Neuronal stem cell (in vitro differentiated cells): ENCODE data around the gene NFKB1.
"Not testable (repeated sequence)": the region's sequence is repeated elsewhere in the genome, so short reads cannot be mapped to it uniquely, and the experiment has no call there.

Experiments
- DNase-seq: peaks from one replicate; pipeline ENCODE4 v3.0.0-alpha.2; 2013; ENCODE audit warnings: low spot score
- H2AFZ ChIP-seq: one replicate; pipeline ENCODE4 v1.6.1; 2013; ENCODE audit warnings: mild to moderate bottlenecking, low read length, inconsistent platforms
- H2AK5ac ChIP-seq: 2 replicates; pipeline ENCODE4 v1.6.1; 2013; ENCODE audit warnings: low read depth, mild to moderate bottlenecking, inconsistent platforms, low read length, moderate library complexity, mixed read lengths
- H2BK120ac ChIP-seq: 2 replicates; pipeline ENCODE4 v1.6.1; 2013; ENCODE audit warnings: low read depth, mild to moderate bottlenecking, inconsistent platforms, low read length, moderate library complexity, mixed read lengths
- H2BK12ac ChIP-seq: one replicate; pipeline ENCODE4 v1.6.1; 2013; ENCODE audit warnings: low read length, inconsistent platforms
- H2BK15ac ChIP-seq: 2 replicates; pipeline ENCODE4 v1.6.1; 2013; ENCODE audit warnings: mild to moderate bottlenecking, low read length, inconsistent platforms, mixed read lengths
- H2BK5ac ChIP-seq: one replicate; pipeline ENCODE4 v1.6.1; 2013; ENCODE audit warnings: inconsistent platforms, mild to moderate bottlenecking, low read length, moderate library complexity
- H3K14ac ChIP-seq: one replicate; pipeline ENCODE4 v1.6.1; 2013; ENCODE audit warnings: low read length, inconsistent platforms
- H3K18ac ChIP-seq: 2 replicates; pipeline ENCODE4 v1.6.1; 2013; ENCODE audit warnings: low read length, inconsistent platforms
- H3K23ac ChIP-seq: 2 replicates; pipeline ENCODE4 v1.6.1; 2013; ENCODE audit warnings: low read depth, mild to moderate bottlenecking, mixed read lengths, low read length, inconsistent platforms; ENCODE audit not compliant: poor library complexity
- H3K27ac ChIP-seq: replicated peaks from 3 replicates; pipeline ENCODE4 v1.5.1; 2013; ENCODE audit warnings: low read length, inconsistent platforms
- H3K27me3 ChIP-seq, 3 experiments: 2 replicates each; pipeline ENCODE4 v1.6.1; 2013; ENCODE audit warnings: low read length in 3 of 3, mild to moderate bottlenecking in 2 of 3, inconsistent platforms in 1 of 3, low read depth in 1 of 3, mixed read lengths in 1 of 3, moderate library complexity in 1 of 3; ENCODE audit not compliant: control insufficient read depth in 3 of 3, insufficient read depth in 3 of 3
- H3K36me3 ChIP-seq, 2 donors: replicated peaks in 1 of 2; 2 replicates each; pipeline ENCODE4 v1.6.1; 2013; ENCODE audit warnings: low read length in 2 of 2; ENCODE audit not compliant: control insufficient read depth in 2 of 2, insufficient read depth in 2 of 2
- H3K4ac ChIP-seq: 2 replicates; pipeline ENCODE4 v1.6.1; 2013; ENCODE audit warnings: inconsistent platforms, mild to moderate bottlenecking, low read length, moderate library complexity
- H3K4me1 ChIP-seq, 2 donors: 1 replicate in 1 of 2; 2 replicates in 1 of 2; pipeline ENCODE4 v1.6.1; 2013; ENCODE audit warnings: low read length in 2 of 2, low read depth in 1 of 2; ENCODE audit not compliant: control insufficient read depth in 2 of 2, insufficient read depth in 1 of 2
- H3K4me2 ChIP-seq: one replicate; pipeline ENCODE4 v1.6.1; 2013; ENCODE audit warnings: mild to moderate bottlenecking, low read length, inconsistent platforms; ENCODE audit not compliant: insufficient read depth, poor library complexity, severe bottlenecking
- H3K4me3 ChIP-seq, 2 donors: 2 replicates each; pipeline ENCODE4 v1.5.1; 2013; ENCODE audit warnings: low read length in 2 of 2, mild to moderate bottlenecking in 2 of 2, inconsistent platforms in 1 of 2, moderate library complexity in 1 of 2
- H3K79me1 ChIP-seq: one replicate; pipeline ENCODE4 v1.6.1; 2013; ENCODE audit warnings: low read depth, mild to moderate bottlenecking, inconsistent platforms, low read length, moderate library complexity
- H3K9ac ChIP-seq: one replicate; pipeline ENCODE4 v1.6.1; 2013; ENCODE audit warnings: mild to moderate bottlenecking, low read depth, low read length, inconsistent platforms; ENCODE audit not compliant: poor library complexity
- H3K9me3 ChIP-seq, 2 donors: replicated peaks in 1 of 2; 2 replicates each; pipeline versions ENCODE3 to v1.6.1; 2013; ENCODE audit warnings: low read length in 2 of 2, mild to moderate bottlenecking in 2 of 2, inconsistent platforms in 1 of 2, low read depth in 1 of 2, mixed read lengths in 1 of 2, moderate library complexity in 1 of 2; ENCODE audit not compliant: control insufficient read depth in 2 of 2, insufficient read depth in 1 of 2
- H4K8ac ChIP-seq: one replicate; pipeline ENCODE4 v1.6.1; 2013; ENCODE audit warnings: low read depth, mild to moderate bottlenecking, inconsistent platforms, low read length, moderate library complexity
- H4K91ac ChIP-seq: one replicate; pipeline ENCODE4 v1.6.1; 2013; ENCODE audit warnings: low read length, low read depth, mild to moderate bottlenecking, inconsistent platforms; ENCODE audit not compliant: poor library complexity
- WGBS, 2 donors: extraction: QIAGEN DNeasy Blood & Tissue Kit; methylation state at CpG; one replicate each; pipeline ENCODE4 v1.1.7; 2013; ENCODE audit warnings: missing lambda C conversion rate in 2 of 2, mixed read lengths in 1 of 2; ENCODE audit not compliant: insufficient read length in 2 of 2, insufficient replicate concordance in 1 of 2; ENCODE audit errors: extremely low coverage in 2 of 2; 5-methylcytosine and 5-hydroxymethylcytosine counted together

NFKB1 gene

GRCh38 chr4:102569200-102569599 is 68.0 kb downstream of the NFKB1 start:
- WGBS, 2 donors = no CpG with 5 or more reads among the region's 2 CpGs
- no peak overlapping the region for H3K27ac ChIP-seq
- H2BK5ac ChIP-seq = no peak overlapping the region
- H3K23ac ChIP-seq = no peak overlapping the region
- no peaks in the 10 kb centered on the region for H3K27me3 ChIP-seq
- no peak overlapping the region for H4K8ac ChIP-seq
- no peak overlapping the region for H2BK12ac ChIP-seq
- no peak overlapping the region for H2BK120ac ChIP-seq
- no peak overlapping the region for H3K4me3 ChIP-seq
- H3K14ac ChIP-seq = no peak overlapping the region
- no peak overlapping the region for H2AK5ac ChIP-seq
- H3K4me1 ChIP-seq = no peaks in the 10 kb centered on the region
- H3K9ac ChIP-seq = no peak overlapping the region
- no peak overlapping the region for H2AFZ ChIP-seq
- H3K18ac ChIP-seq = no peak overlapping the region
- no peak for DNase-seq
- no peaks in the 10 kb centered on the region for H3K9me3 ChIP-seq
- no peak overlapping the region for H4K91ac ChIP-seq
- no peak overlapping the region for H2BK15ac ChIP-seq
- no peak overlapping the region for H3K4ac ChIP-seq
- H3K36me3 ChIP-seq = peaks cover 0 to 4% of the 10 kb centered on the region in 2 donors
- H3K4me2 ChIP-seq = no peak overlapping the region
- H3K79me1 ChIP-seq = no peaks in the 10 kb centered on the region

GRCh38 chr4:102570211-102570610 is 69.1 kb downstream of the NFKB1 start:
- not testable (repeated sequence) for DNase-seq, H3K14ac ChIP-seq, H2AK5ac ChIP-seq, H3K9me3 ChIP-seq, H2BK12ac ChIP-seq, H3K27me3 ChIP-seq, H3K36me3 ChIP-seq, H3K27ac ChIP-seq, H3K4me2 ChIP-seq, H3K23ac ChIP-seq, H4K91ac ChIP-seq, H3K18ac ChIP-seq, H2BK120ac ChIP-seq, H2BK5ac ChIP-seq, H4K8ac ChIP-seq, H3K4ac ChIP-seq, H2BK15ac ChIP-seq, H3K79me1 ChIP-seq, H3K9ac ChIP-seq, H3K4me3 ChIP-seq, H2AFZ ChIP-seq, H3K4me1 ChIP-seq
- WGBS, 2 donors = no CpG with 5 or more reads among the region's 1 CpG

GRCh38 chr4:102572452-102572851 is 71.3 kb downstream of the NFKB1 start:
- Histone ChIP-seq H3K27ac (no peak overlapping the region), H3K4ac (no peak overlapping the region), H3K23ac (no peak overlapping the region), H3K9me3 (no peaks in the 10 kb centered on the region), H3K4me3 (no peak overlapping the region), H3K36me3 (peaks cover 0 to under 1% of the 10 kb centered on the region in 2 donors), H4K8ac (no peak overlapping the region), H2AFZ (no peak overlapping the region), H2BK5ac (no peak overlapping the region), H3K4me2 (no peak overlapping the region), H3K14ac (no peak overlapping the region), H3K4me1 (peaks cover 0 to 2% of the 10 kb centered on the region in 2 donors), H2AK5ac (no peak overlapping the region), H2BK12ac (no peak overlapping the region), H3K18ac (no peak overlapping the region), H3K27me3 (no peaks in the 10 kb centered on the region), H4K91ac (no peak overlapping the region), H2BK15ac (no peak overlapping the region), H3K9ac (no peak overlapping the region), H2BK120ac (no peak overlapping the region), H3K79me1 (no peaks in the 10 kb centered on the region)
- WGBS, 2 donors = no CpG with 5 or more reads among the region's 3 CpGs
- no peak for DNase-seq

- no peaks in the 10 kb centered on the region for H3K27me3 ChIP-seq
- H3K9me3 ChIP-seq = no peaks in the 10 kb centered on the region
- H3K27ac ChIP-seq = no peak overlapping the region
- peaks cover 0 to 15% of the 10 kb centered on the region in 2 donors for H3K36me3 ChIP-seq
- peaks cover 0 to 3% of the 10 kb centered on the region in 2 donors for H3K4me1 ChIP-seq
- H2BK120ac ChIP-seq = no peak overlapping the region
- H3K23ac ChIP-seq = no peak overlapping the region
- H4K91ac ChIP-seq = no peak overlapping the region
- H4K8ac ChIP-seq = no peak overlapping the region
- no peak overlapping the region for H3K9ac ChIP-seq
- H3K18ac ChIP-seq = no peak overlapping the region
- H3K14ac ChIP-seq = no peak overlapping the region
- no peak overlapping the region for H3K4me3 ChIP-seq
- H2BK12ac ChIP-seq = no peak overlapping the region
- WGBS, 2 donors = no CpG with 5 or more reads among the region's 2 CpGs
- H3K79me1 ChIP-seq = no peaks in the 10 kb centered on the region
- no peak overlapping the region for H2AK5ac ChIP-seq
- no peak overlapping the region for H3K4me2 ChIP-seq
- H2BK15ac ChIP-seq = no peak overlapping the region
- H2BK5ac ChIP-seq = no peak overlapping the region
- no peak overlapping the region for H2AFZ ChIP-seq
- H3K4ac ChIP-seq = no peak overlapping the region
- no peak for DNase-seq
Observed at GRCh38 chr4:102574317-102574716, 73.2 kb downstream of the NFKB1 start.
